ENCODE data around the gene ADAMTSL3.
"Not testable (repeated sequence)": the region's sequence is repeated elsewhere in the genome, so short reads cannot be mapped to it uniquely, and the experiment has no call there.

ADAMTSL3 gene

GRCh38 chr15:83700082-83700481 lies 46.2 kb downstream of the ADAMTSL3 start:
- DNase-seq, result no peak

GRCh38 chr15:83702314-83702713 lies 48.4 kb downstream of the ADAMTSL3 start:
- DNase-seq, result not testable (repeated sequence)

GRCh38 chr15:83708328-83708727 lies 54.4 kb downstream of the ADAMTSL3 start:
- no peak for DNase-seq

DNA sequence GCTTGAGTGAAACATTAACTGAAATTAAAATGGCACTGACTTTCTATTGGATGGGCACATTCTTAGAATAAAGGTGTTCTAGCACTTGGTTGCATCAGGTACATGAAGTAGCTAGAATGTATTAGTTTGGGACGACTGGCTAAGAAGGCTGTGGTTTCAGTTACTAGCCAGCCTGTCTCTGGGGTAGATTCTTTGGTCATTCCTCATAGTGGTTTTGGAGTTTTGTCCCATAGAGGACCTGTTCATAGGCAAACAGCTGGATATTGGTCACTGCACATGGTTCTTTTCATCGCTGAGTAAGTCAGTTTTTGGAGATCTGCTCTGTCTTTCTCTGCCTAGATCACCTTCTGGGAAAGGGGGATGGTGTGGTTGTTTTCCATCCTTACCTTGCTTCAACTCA lies 55.3 kb downstream of the ADAMTSL3 start:
- DNase-seq, result no peak

DNA sequence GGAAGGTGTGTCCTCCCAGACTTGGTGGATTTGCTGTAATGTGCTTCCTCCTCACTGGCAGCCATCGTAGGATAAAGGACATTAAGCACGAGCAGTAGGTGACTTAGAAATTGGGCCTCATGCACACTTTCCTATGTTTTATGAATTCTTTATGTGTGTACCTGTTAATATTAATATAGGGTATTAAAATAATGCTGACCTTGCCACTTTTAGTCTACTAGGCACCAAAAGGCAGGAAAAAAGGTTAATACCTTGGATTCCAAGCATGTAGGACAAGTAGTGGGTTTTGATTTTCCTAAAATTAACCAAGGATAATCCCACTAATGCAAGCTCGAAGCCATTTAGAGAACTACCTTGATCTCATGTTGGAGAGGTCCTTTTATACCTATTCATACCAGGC lies 55.9 kb downstream of the ADAMTSL3 start:
- DNase-seq, result no peak

- no peak for DNase-seq
Measured at GRCh38 chr15:83710452-83710851, 56.5 kb downstream of the ADAMTSL3 start.

DNA sequence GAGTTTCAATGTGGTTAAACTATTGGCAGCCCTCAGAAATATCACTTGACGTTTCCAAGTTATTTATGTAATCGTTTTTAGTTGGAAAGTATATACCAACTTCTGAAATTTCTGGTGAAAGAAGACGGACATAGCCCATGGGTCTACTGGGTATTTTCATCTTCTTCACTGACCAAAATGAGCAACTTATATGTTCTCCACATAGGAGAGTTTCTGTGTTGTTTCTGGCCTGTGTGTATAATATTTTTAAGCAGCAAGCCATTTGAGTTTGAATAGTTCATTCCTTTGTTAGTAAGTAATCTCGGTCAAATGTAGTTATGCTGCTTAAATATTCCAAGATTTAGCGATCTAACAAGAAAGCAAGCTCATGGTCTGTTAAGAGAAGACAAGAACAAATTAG lies 57.3 kb downstream of the ADAMTSL3 start:
- no peak for DNase-seq

- DNase-seq, result no peak
Measured at GRCh38 chr15:83713242-83713641, 59.3 kb downstream of the ADAMTSL3 start.

GRCh38 chr15:83714939-83715628 lies 61.2 kb downstream of the ADAMTSL3 start:
- DNase-seq, result no peak

- DNase-seq, result no peak
Measured at GRCh38 chr15:83716605-83717004, 62.7 kb downstream of the ADAMTSL3 start.

DNA sequence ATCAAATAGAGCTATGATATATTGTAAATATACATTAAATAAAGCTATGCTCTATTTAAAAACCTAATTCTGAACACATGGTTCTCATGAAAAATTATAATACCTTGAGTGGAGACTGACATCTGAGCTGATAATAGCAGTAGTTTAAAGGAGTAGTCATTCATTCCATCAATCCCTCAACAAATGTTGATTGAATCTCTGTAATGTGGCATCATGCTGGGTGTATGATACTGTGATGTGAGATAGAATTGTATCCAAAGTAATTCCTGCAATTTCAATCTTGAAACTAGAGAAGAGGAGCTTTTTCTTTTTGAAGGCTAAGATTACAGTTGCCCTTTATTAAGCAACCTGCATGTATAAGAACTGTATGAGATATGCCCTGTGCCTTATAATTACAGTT lies 63.1 kb downstream of the ADAMTSL3 start:
- DNase-seq, result no peak

- no peak for DNase-seq
Measured at GRCh38 chr15:83720468-83720867, 66.5 kb downstream of the ADAMTSL3 start.

- no peak for DNase-seq
Measured at GRCh38 chr15:83721031-83721430, 67.1 kb downstream of the ADAMTSL3 start.

DNA sequence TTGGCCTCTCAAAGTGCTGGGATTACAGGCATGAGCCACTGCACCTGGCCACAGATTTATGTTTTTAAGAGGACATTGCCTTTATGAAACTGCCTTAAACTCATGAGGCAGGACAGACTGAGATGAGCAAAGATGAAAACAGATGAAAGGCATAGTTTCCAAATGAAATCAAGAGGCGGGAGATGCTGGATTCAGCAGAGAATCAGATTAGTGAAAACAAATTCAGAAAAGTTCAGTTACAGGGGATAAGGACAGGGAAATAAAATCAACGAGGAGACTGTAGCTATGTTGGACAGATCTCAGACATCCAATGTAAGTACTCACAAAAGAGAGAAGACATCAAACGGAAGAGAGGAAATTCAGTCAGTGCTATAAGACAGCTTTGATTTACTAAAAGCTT lies 68.1 kb downstream of the ADAMTSL3 start:
- no peak for DNase-seq

DNA sequence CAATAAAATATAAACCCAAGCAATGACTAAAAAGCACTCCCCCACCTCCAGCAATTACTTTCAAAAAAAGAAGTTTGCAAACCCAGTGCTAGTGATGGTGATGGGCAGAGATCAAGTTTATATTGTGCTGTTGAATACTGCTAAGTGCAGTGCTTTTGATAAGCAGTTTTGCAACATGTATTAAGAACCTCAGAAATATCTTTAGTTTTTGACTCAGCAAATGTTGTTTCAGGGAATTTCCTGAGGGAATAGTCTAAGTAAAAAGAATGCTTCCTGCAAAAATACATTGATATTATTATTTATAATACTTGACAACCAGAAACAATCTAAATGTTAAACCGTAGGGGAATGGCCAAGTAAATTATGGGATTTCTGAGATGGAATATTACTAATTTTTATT lies 69.3 kb downstream of the ADAMTSL3 start:
- DNase-seq, result no peak

DNA sequence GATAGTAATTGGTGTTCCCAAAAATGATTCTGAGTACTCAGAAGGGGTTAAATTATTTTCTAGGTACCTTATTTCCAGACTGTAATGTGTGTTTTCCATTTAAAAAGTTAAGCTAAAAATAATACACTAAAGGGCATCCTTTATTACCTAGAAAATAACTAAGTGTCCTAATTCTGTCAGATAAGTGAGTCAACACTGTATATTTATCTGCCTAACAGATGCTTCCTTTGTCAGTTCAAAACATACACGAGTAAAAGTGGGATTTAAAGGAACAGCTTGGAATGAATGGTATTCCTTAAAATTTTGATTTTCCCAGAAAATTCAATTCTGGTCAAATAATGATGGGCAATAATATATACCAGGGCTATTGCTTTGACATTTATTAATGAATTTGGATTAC lies 78.3 kb downstream of the ADAMTSL3 start:
- no peak for DNase-seq

DNA sequence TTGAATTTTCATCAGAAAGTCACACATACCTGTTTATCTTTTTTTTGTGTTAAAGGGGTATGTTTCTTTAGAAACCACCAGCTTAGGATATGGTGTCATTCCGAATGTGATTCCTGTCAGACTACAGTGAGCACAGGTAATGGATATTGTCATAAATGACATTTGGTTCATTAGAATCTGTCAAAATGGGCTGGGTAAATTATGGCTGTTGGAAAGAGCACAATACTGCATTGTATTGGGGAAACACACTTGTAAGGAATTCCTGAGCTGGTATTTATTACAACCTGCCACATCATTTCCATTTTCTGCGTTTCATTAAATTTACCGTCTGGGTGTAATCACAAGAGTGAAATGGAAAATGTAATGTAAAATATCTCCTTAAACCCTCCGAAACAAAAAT lies 78.8 kb downstream of the ADAMTSL3 start:
- DNase-seq, result no peak

DNA sequence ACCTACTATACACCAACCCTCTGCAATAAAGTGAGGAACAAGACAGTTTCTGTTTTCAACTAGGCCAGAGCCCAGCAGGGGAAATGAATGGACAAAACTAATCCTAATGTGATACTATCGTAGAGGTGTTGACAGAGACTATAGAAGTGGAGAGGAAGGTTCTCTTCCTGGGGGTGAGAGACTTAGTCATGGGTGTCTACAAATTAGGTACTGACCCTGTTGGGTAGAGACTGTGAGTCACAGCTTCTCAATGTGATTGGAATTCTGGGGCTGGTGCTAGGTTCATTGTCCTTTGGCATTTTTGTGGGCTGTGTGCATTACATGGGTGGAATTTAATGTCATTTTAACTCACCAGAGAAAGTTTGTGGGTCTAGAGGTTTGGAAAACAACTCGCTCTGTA lies 79.3 kb downstream of the ADAMTSL3 start:
- no peak for DNase-seq

GRCh38 chr15:83733691-83734090 lies 79.8 kb downstream of the ADAMTSL3 start:
- DNase-seq, result no peak

GRCh38 chr15:83734487-83734886 lies 80.6 kb downstream of the ADAMTSL3 start:
- DNase-seq, result no peak

GRCh38 chr15:83739629-83740028 lies 85.7 kb downstream of the ADAMTSL3 start:
- no peak for DNase-seq

- DNase-seq, result no peak
Measured at GRCh38 chr15:83745771-83746170, 91.8 kb downstream of the ADAMTSL3 start.

DNA sequence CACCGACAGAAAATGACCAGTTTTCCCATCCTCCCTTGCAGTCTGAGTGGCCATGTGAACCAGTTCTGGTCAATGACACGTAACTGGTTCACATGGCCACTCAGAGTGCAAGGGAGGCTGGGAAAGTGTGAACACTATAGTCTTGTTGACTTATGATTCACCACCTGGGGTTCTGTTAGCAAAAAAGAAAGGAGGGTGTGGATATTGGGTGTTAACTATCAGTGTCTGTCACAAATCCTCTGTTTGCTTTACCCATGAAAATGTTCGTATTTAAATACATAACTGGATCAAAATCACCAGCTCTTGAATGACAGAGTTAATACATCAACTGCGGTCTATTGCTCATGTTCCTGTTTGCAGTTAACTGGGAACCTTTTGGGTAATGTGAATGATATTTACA lies 92.3 kb downstream of the ADAMTSL3 start:
- DNase-seq, result no peak

DNA sequence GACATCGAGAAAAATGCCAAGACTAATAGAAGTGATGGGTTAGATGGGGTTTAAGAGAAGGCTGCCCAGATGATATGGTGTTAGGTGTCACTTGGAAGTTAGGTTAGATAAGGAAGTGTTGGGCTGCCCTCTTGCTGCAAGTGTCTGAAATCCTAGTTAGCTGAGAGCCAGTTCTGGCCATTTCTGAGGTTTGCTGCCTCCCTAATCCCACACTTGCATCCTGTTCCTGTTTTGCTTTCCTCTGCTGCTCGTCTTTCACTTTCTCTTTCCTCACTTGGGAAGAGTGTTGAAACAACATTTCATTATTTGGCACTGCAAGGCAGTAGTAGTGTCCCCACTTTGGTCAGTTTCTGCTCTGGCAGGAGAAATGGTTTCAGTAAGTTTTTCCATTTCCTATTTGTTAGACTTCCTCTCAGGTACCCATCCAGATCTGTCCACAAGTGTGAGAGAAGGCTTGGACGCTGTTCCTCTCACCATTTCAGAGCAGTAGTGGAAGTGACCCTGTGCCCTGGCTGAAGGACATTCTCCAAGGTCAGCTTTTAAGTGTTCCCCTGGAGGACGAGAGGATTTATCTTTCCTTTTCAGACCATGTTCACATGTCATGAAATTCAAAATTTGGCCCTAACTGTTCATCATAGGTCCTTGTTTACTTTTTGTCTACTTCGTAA lies 93.3 kb downstream of the ADAMTSL3 start:
- DNase-seq, result no peak

DNA sequence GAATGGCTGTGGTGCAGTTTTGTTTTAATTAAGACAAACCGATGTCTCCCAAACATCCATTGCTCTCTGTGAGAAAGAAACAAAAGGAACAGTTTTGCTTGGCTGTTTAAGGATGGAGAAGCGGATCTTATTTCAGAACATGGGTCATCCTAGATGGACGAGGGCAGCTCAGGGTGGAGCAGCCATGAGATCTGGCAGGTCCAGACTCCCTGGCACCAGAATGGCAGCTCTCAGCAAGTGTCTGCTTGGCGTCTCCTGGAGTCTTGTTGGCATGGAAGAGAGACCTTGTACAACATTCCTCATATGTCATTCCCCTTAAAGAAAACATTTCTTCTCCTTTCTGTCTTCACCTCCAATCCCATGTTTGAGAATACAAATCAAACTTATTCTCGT lies 93.8 kb downstream of the ADAMTSL3 start:
- DNase-seq, result no peak
